Measurements from ENCODE around the gene PDE8B. TPM values are rescaled to one million over a fixed set of nuclear protein-coding genes. Genes with fewer than 3 reads are reported as not detected.
"Not testable (repeated sequence)": the region's sequence is repeated elsewhere in the genome, so short reads cannot be mapped to it uniquely, and the experiment has no call there.

PDE8B gene
- total RNA-seq, 1 donor from 2014 or later: 0.12 TPM

- DNase-seq (ENCODE audit: extremely low read depth, low read depth, low spot score): no peak
These were observed 144.6 kb downstream of the PDE8B start for GRCh38 chr5:77355080-77355479.

GRCh38 chr5:77355751-77356150 lies 145.3 kb downstream of the PDE8B start:
- no peak for DNase-seq (ENCODE audit: extremely low read depth, low read depth, low spot score)

GRCh38 chr5:77356740-77357139 lies 146.3 kb downstream of the PDE8B start:
- no peak for DNase-seq (ENCODE audit: extremely low read depth, low read depth, low spot score)

GRCh38 chr5:77358255-77359205 lies 148.1 kb downstream of the PDE8B start:
- DNase-seq (ENCODE audit: extremely low read depth, low read depth, low spot score): no peak

GRCh38 chr5:77359231-77359630 lies 148.8 kb downstream of the PDE8B start:
- no peak for DNase-seq (ENCODE audit: extremely low read depth, low read depth, low spot score)

- no peak for DNase-seq (ENCODE audit: extremely low read depth, low read depth, low spot score)
These were observed 149.9 kb downstream of the PDE8B start for GRCh38 chr5:77360381-77360780.

GRCh38 chr5:77360973-77361372 lies 150.5 kb downstream of the PDE8B start:
- DNase-seq (ENCODE audit: extremely low read depth, low read depth, low spot score): no peak

GRCh38 chr5:77366717-77367500 lies 156.4 kb downstream of the PDE8B start:
- no peak for DNase-seq (ENCODE audit: extremely low read depth, low read depth, low spot score)

- no peak for DNase-seq (ENCODE audit: extremely low read depth, low read depth, low spot score)
These were observed 157.3 kb downstream of the PDE8B start for GRCh38 chr5:77367741-77368140.

- no peak for DNase-seq (ENCODE audit: extremely low read depth, low read depth, low spot score)
These were observed 157.9 kb downstream of the PDE8B start for GRCh38 chr5:77368367-77368766.

GRCh38 chr5:77369566-77369965 lies 159.1 kb downstream of the PDE8B start:
- DNase-seq (ENCODE audit: extremely low read depth, low read depth, low spot score): no peak

- DNase-seq (ENCODE audit: extremely low read depth, low read depth, low spot score): no peak
These were observed 164.2 kb downstream of the PDE8B start for GRCh38 chr5:77374686-77375085.

- no peak for DNase-seq (ENCODE audit: extremely low read depth, low read depth, low spot score)
These were observed 166.3 kb downstream of the PDE8B start for GRCh38 chr5:77376609-77377300.

GRCh38 chr5:77379558-77380061 lies 169.1 kb downstream of the PDE8B start:
- no peak for DNase-seq (ENCODE audit: extremely low read depth, low read depth, low spot score)

- DNase-seq (ENCODE audit: extremely low read depth, low read depth, low spot score): no peak
These were observed 170.2 kb downstream of the PDE8B start for GRCh38 chr5:77380636-77381035.

GRCh38 chr5:77383336-77383735 lies 172.9 kb downstream of the PDE8B start:
- not testable (repeated sequence) for DNase-seq (ENCODE audit: extremely low read depth, low read depth, low spot score)

GRCh38 chr5:77386340-77386739 lies 175.9 kb downstream of the PDE8B start:
- not testable (repeated sequence) for DNase-seq (ENCODE audit: extremely low read depth, low read depth, low spot score)

- DNase-seq (ENCODE audit: extremely low read depth, low read depth, low spot score): no peak
These were observed 179.3 kb downstream of the PDE8B start for GRCh38 chr5:77389746-77390145.

- DNase-seq (ENCODE audit: extremely low read depth, low read depth, low spot score): no peak
These were observed 179.7 kb downstream of the PDE8B start for GRCh38 chr5:77390221-77390620.

- no peak for DNase-seq (ENCODE audit: extremely low read depth, low read depth, low spot score)
These were observed 180.3 kb downstream of the PDE8B start for GRCh38 chr5:77390795-77391194.

- no peak for DNase-seq (ENCODE audit: extremely low read depth, low read depth, low spot score)
These were observed 180.8 kb downstream of the PDE8B start for GRCh38 chr5:77391240-77391765.
